Ovary (tissue), 3 donors: ENCODE measurements around the gene DMRT2.

Experiments
- EP300 ChIP-seq: sonication (generic); formaldehyde crosslinking; IDR thresholded peaks from one replicate; pipeline ENCODE4 v1.6.1; 2017; ENCODE audit warnings: antibody characterized with exemption
- POLR2A ChIP-seq: fragments of 450-650 bp; IDR thresholded peaks from one replicate; pipeline ENCODE4 v1.6.1; 2017; ENCODE audit warnings: antibody characterized with exemption, mild to moderate bottlenecking, moderate library complexity
- TF ChIP-seq, protein P1 (sequence below), 3 donors: fragments of 450-650 bp in 2 of 3; fragments of 200-600 bp in 1 of 3; IDR thresholded peaks; one replicate each; pipeline versions ENCODE4 v1.5.1 to v1.8.0; 2016 to 2022; ENCODE audit warnings: antibody characterized with exemption in 3 of 3, mild to moderate bottlenecking in 1 of 3
- donor health status: DM: no; HTN: no; CAD: no.

DNA sequence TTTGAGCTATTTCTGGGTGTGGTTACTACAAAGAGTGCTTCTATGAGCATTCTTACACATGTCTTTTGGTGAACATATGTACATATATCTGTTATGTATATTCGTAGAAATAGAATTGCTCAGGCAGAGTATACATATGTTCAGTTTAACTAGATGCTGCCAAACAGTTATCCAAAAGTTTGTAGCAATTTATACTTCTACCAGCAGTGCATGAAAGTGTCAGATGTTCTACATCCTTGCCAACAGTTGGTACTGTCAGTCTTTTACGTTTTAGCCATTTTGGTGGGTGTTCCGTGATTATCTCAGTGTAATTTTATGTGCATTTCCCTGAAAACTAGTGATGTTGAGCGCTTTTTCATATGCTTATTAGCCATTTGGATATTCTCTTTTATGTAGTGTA, 35.9 kb upstream of the DMRT2 start:
- no peak for TF ChIP-seq POLR2A
- TF ChIP-seq, protein P1, sequence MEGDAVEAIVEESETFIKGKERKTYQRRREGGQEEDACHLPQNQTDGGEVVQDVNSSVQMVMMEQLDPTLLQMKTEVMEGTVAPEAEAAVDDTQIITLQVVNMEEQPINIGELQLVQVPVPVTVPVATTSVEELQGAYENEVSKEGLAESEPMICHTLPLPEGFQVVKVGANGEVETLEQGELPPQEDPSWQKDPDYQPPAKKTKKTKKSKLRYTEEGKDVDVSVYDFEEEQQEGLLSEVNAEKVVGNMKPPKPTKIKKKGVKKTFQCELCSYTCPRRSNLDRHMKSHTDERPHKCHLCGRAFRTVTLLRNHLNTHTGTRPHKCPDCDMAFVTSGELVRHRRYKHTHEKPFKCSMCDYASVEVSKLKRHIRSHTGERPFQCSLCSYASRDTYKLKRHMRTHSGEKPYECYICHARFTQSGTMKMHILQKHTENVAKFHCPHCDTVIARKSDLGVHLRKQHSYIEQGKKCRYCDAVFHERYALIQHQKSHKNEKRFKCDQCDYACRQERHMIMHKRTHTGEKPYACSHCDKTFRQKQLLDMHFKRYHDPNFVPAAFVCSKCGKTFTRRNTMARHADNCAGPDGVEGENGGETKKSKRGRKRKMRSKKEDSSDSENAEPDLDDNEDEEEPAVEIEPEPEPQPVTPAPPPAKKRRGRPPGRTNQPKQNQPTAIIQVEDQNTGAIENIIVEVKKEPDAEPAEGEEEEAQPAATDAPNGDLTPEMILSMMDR (IDR thresholded peaks at IDR 0.05): no peak
- TF ChIP-seq EP300: no peak
